HG03354 (cell line): ENCODE data around the gene RPS2.
"Not testable (repeated sequence)": the region's sequence is repeated elsewhere in the genome, so short reads cannot be mapped to it uniquely, and the experiment has no call there.

Experiments
- ATAC-seq: cut with Tn5 transposase; IDR thresholded peaks from one replicate; pipeline ENCODE4 v1.9.1; 2021; ENCODE audit warnings: mild to moderate bottlenecking; ENCODE audit not compliant: unreplicated experiment, poor library complexity, severe bottlenecking

The RPS2 gene

GRCh38 chr16:1946495-1947368 lies 17.9 kb downstream of the RPS2 start:
- ATAC-seq: no peak

GRCh38 chr16:1945559-1946391 lies 18.9 kb downstream of the RPS2 start:
- ATAC-seq: no peak

GRCh38 chr16:1944612-1945199 lies 19.9 kb downstream of the RPS2 start:
- ATAC-seq: no peak

GRCh38 chr16:1942810-1943726 lies 21.6 kb downstream of the RPS2 start, which contains the start of gene MSRB1:
Gene MSRB1, minus strand, starts transcription at chr16:1943199. Its CDS starts 43 bp downstream, at chr16:1943156.
- peak; percentile 91 for ATAC-seq

GRCh38 chr16:1942047-1942809 lies 22.4 kb downstream of the RPS2 start:
- ATAC-seq: no peak

GRCh38 chr16:1941162-1942046 lies 23.2 kb downstream of the RPS2 start:
- no peak for ATAC-seq

GRCh38 chr16:1940273-1941161 lies 24.1 kb downstream of the RPS2 start:
- no peak for ATAC-seq

- not testable (repeated sequence) for ATAC-seq
Observed at GRCh38 chr16:1939833-1940232, 24.8 kb downstream of the RPS2 start.

GRCh38 chr16:1938910-1939309 lies 25.7 kb downstream of the RPS2 start:
- ATAC-seq: no peak

- no peak for ATAC-seq
Observed at GRCh38 chr16:1938316-1938715, 26.3 kb downstream of the RPS2 start.

- no peak for ATAC-seq
Observed at GRCh38 chr16:1936945-1937479, 27.6 kb downstream of the RPS2 start.

GRCh38 chr16:1933097-1933661 lies 31.4 kb downstream of the RPS2 start:
- no peak for ATAC-seq

- ATAC-seq: no peak
Observed at GRCh38 chr16:1932050-1933028, 32.3 kb downstream of the RPS2 start.

- ATAC-seq: no peak
Observed at GRCh38 chr16:1930338-1930720, 34.3 kb downstream of the RPS2 start.
